CD4-positive, alpha-beta T cell (primary cell): ENCODE results near the gene ECEL1. TPM values are rescaled to one million over a fixed set of nuclear protein-coding genes. Genes with fewer than 3 reads are reported as not detected.

Experiments used
- ATAC-seq: fragments of 200-7000 bp; cut with Tn5 transposase; one replicate; pipeline ENCODE4 v1.10.0; 2022; ENCODE audit warnings: mild to moderate bottlenecking; ENCODE audit not compliant: poor library complexity
- CTCF ChIA-PET: fragments of 350-600 bp; sonication (Branson Sonifier 250); formaldehyde crosslinking; loops from one replicate; lab custom pipeline; 2021; ENCODE audit warnings: antibody characterized with exemption, inconsistent platforms; lab: Charles Lee
- POLR2A ChIA-PET: fragments of 350-600 bp; sonication (Branson Sonifier 250); formaldehyde crosslinking; loops from one replicate; lab custom pipeline; 2021; ENCODE audit warnings: antibody characterized with exemption, inconsistent platforms; lab: Charles Lee
- DNase-seq, 14 experiments: peaks; one replicate each; pipeline ENCODE4 v3.0.0-alpha.2; 2013 to 2020; ENCODE audit warnings: mixed read lengths in 2 of 14
- H3K27ac ChIP-seq, 2 donors: one replicate each; pipeline versions ENCODE4 v1.5.1 to v1.7.0; 2013; ENCODE audit warnings: low read length in 2 of 2, low read depth in 1 of 2, mild to moderate bottlenecking in 1 of 2
- H3K27me3 ChIP-seq, 2 experiments: 1 replicate in 1 of 2; 2 replicates in 1 of 2; pipeline versions ENCODE4 v1.6.1 to v1.7.0; 2013; ENCODE audit warnings: low read length in 2 of 2, control low read depth in 1 of 2, mild to moderate bottlenecking in 1 of 2, moderate library complexity in 1 of 2; ENCODE audit not compliant: insufficient read depth in 2 of 2, control insufficient read depth in 1 of 2
- H3K36me3 ChIP-seq: one replicate; pipeline ENCODE4 v1.6.1; 2013; ENCODE audit warnings: low read length, control low read depth; ENCODE audit not compliant: insufficient read depth
- H3K4me1 ChIP-seq: one replicate; pipeline ENCODE4 v1.6.1; 2013; ENCODE audit warnings: low read length, control low read depth; ENCODE audit not compliant: insufficient read depth
- H3K4me3 ChIP-seq: one replicate; pipeline ENCODE4 v1.5.1; 2013; ENCODE audit warnings: mild to moderate bottlenecking, low read length, moderate library complexity
- H3K9me3 ChIP-seq, 2 experiments: 1 replicate in 1 of 2; 2 replicates in 1 of 2; pipeline versions ENCODE4 v1.6.1 to v1.7.0; 2013; ENCODE audit warnings: low read length in 2 of 2, mild to moderate bottlenecking in 2 of 2, control low read depth in 1 of 2, moderate library complexity in 1 of 2; ENCODE audit not compliant: control insufficient read depth in 1 of 2, insufficient read depth in 1 of 2
- H3K27ac Mint-ChIP-seq: one replicate; pipeline ENCODE4 v1.8.0; 2020; ENCODE audit warnings: mixed read lengths
- H3K27me3 Mint-ChIP-seq: one replicate; pipeline ENCODE4 v1.8.0; 2021; ENCODE audit warnings: mixed read lengths
- H3K36me3 Mint-ChIP-seq: one replicate; pipeline ENCODE4 v1.8.0; 2021; ENCODE audit warnings: low read depth, mixed read lengths
- H3K4me1 Mint-ChIP-seq: one replicate; pipeline ENCODE4 v1.8.0; 2021; ENCODE audit warnings: low read depth, mixed read lengths
- H3K4me3 Mint-ChIP-seq: one replicate; pipeline ENCODE4 v1.8.0; 2020; ENCODE audit warnings: mild to moderate bottlenecking, mixed read lengths
- H3K9me3 Mint-ChIP-seq: one replicate; pipeline ENCODE4 v1.8.0; 2020; ENCODE audit warnings: mixed read lengths
- CTCF ChIP-seq: fragments of 200-600 bp; IDR thresholded peaks from one replicate; pipeline ENCODE4 v1.8.0; 2022; ENCODE audit warnings: antibody characterized with exemption, mild to moderate bottlenecking
- intact Hi-C, 2 experiments: fragments of 100-400 bp; cut with DNase I in 1 of 2; cut with micrococcal nuclease in 1 of 2; formaldehyde crosslinking; loops; one replicate each; pipeline versions ENCODE4 v1.15.1 to v1.9.0; 2023 to 2025; cut with DNase I, micrococcal nuclease
- total RNA-seq, 174 experiments: library from RNA in 2 of 174; stranded (reverse) in 2 of 174; gene quantifications; one replicate each; pipeline ENCODE4 v1.2.3 and lab custom pipeline; 2021 to 2026

The ECEL1 gene
- total RNA-seq, 2 experiments from 2014 or later = not detected

DNA sequence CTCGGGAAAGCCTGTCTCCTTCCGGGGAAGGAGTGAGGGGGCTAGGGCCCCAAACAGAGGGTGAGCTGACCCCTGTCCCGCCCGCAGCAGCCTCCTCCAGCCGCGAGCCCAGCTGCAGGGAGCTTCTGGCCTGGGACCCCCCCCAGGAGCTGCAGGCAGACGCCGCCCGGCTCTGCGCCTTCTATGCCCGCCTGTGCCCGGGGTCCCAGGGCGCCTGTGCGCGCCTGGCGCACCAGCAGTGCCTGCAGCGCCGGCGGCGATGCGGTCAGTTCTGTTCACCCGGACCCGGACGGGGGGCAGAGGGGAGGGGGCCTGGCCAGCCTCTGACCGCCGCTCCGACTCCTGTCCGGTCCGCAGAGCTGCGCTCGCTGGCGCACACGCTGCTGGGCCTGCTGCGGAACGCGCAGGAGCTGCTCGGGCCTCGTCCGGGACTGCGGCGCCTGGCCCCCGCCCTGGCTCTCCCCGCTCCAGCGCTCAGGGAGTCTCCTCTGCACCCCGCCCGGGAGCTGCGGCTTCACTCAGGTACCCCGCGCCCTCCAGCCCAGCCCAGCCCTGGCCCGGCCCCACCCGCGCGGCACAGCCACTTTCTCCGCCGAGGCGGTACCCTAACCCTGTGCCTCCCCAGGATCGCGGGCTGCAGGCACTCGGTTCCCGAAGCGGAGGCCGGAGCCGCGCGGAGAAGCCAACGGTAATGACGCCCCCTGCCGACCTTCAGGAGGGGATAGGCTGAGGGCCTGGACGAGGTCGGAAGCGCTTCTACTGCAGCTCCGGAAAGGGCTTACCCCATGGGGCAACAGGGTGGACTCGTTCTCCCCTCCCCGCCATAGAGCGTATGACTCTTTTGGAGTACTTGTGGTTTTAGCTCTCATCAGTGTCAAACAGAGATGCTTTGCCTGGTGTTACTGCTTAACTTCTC is 36.3 kb upstream of the ECEL1 start:
- Mint-ChIP-seq H3K4me1 (peaks cover 15% of the 10 kb centered on the region), H3K4me3 (no peak overlapping the region), H3K9me3 (no peaks in the 10 kb centered on the region), H3K36me3 (no peaks in the 10 kb centered on the region), H3K27me3 (peaks cover 63% of the 10 kb centered on the region), H3K27ac (no peak overlapping the region)
- Histone ChIP-seq H3K9me3 (peaks cover 0 to 21% of the 10 kb centered on the region in 2 experiments), H3K4me3 (no peak overlapping the region), H3K4me1 (peaks cover 36% of the 10 kb centered on the region), H3K27me3 (peaks cover 40 to 57% of the 10 kb centered on the region in 2 experiments), H3K36me3 (no peaks in the 10 kb centered on the region), H3K27ac (no peak overlapping the region)
- POLR2A ChIA-PET = no interaction called here
- CTCF ChIA-PET = no interaction called here
- ATAC-seq = no peak
- TF ChIP-seq CTCF = no peak
- intact Hi-C loops = loop anchor here (2.0 to 10.0 kb wide), 4 partner anchors 77 to 617 kb away; partner anchors contain the start of gene NPPC (in 1 of the 2)
- DNase-seq = peak in 3 of 14 experiments; percentile 37 to 47 (median 38)

- H3K27me3 Mint-ChIP-seq = peaks cover 63% of the 10 kb centered on the region
- CTCF ChIA-PET = no interaction called here
- no peak for ATAC-seq
- H3K27me3 ChIP-seq = peaks cover 43 to 52% of the 10 kb centered on the region in 2 experiments
- DNase-seq = no peak
- no peak overlapping the region for H3K4me3 ChIP-seq
- H3K9me3 Mint-ChIP-seq = no peaks in the 10 kb centered on the region
- peaks cover 0 to 21% of the 10 kb centered on the region in 2 experiments for H3K9me3 ChIP-seq
- intact Hi-C loops = loop anchor here (2.0 to 10.0 kb wide), 4 partner anchors 77 to 616 kb away; partner anchors contain the start of gene NPPC (in 1 of the 2)
- H3K4me3 Mint-ChIP-seq = no peak overlapping the region
- POLR2A ChIA-PET = no interaction called here
- peaks cover 30% of the 10 kb centered on the region for H3K4me1 ChIP-seq
- no peak overlapping the region for H3K27ac ChIP-seq
- no peaks in the 10 kb centered on the region for H3K36me3 ChIP-seq
- peaks cover 9% of the 10 kb centered on the region for H3K4me1 Mint-ChIP-seq
- no peak overlapping the region for H3K27ac Mint-ChIP-seq
- H3K36me3 Mint-ChIP-seq = no peaks in the 10 kb centered on the region
- TF ChIP-seq CTCF = no peak
Measured at GRCh38 chr2:232523402-232523681, 35.7 kb upstream of the ECEL1 start.

DNA sequence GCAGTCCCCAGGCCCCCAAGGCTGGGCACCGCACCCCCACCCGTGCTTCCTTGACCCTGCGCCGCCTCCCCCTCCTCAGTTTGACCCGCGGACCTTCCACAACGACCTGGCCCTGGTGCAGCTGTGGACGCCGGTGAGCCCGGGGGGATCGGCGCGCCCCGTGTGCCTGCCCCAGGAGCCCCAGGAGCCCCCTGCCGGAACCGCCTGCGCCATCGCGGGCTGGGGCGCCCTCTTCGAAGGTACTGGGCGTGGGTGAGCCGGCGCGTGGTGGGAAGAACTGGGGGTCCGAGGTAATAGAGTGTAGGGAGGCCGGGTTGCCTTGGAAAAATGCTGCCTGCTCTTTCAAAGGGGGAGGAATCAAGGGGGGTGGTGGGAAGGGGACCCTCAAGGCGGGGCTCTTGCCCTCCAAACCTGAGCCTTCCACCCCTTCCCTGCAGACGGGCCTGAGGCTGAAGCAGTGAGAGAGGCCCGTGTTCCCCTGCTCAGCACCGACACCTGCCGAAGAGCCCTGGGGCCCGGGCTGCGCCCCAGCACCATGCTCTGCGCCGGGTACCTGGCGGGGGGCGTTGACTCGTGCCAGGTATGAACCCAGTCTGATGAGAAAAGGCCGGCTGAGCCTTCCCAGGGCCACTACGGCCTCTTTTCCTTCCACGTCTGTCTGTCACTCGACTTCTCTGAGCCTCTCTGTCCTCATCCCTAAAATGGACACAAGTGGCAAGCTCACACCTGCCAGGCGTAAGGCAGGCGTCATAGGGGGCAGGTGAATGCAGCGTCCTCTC is 35.2 kb upstream of the ECEL1 start:
- ChIA-PET CTCF (interaction anchor here (1.1 kb wide), 2 partner anchors 28 to 623 kb away, joined by 3 to 4 read pairs; partner anchors contain the start of genes EIF4E2 and TIGD1), POLR2A (no interaction called here)
- no peak overlapping the region for H3K27ac ChIP-seq
- Mint-ChIP-seq H3K9me3 (no peaks in the 10 kb centered on the region), H3K27me3 (peaks cover 59% of the 10 kb centered on the region), H3K4me3 (peak overlapping the region; percentile 63), H3K27ac (no peak overlapping the region), H3K4me1 (peaks cover 6% of the 10 kb centered on the region), H3K36me3 (no peaks in the 10 kb centered on the region)
- intact Hi-C loops = loop anchor here (2.0 to 10.0 kb wide), 4 partner anchors 76 to 616 kb away; partner anchors contain the start of gene NPPC (in 1 of the 2)
- ATAC-seq (peak; percentile 41), DNase-seq (peak in 1 of 14 experiments; percentile 21)
- H3K36me3 ChIP-seq = no peaks in the 10 kb centered on the region
- peaks cover 0 to 21% of the 10 kb centered on the region in 2 experiments for H3K9me3 ChIP-seq
- peaks cover 43 to 47% of the 10 kb centered on the region in 2 experiments for H3K27me3 ChIP-seq
- H3K4me3 ChIP-seq = peak overlapping the region; percentile 34
- no peak for TF ChIP-seq CTCF
- peaks cover 28% of the 10 kb centered on the region for H3K4me1 ChIP-seq
